Suprapubic skin (tissue), 4 donors: ENCODE data around the gene TUNAR. TPM values are rescaled to one million over a fixed set of nuclear protein-coding genes. Genes with fewer than 3 reads are reported as not detected.

Source experiments
- DNase-seq, 2 donors: peaks; one replicate each; pipeline ENCODE4 v3.0.0-alpha.2; 2019; ENCODE audit warnings: low spot score in 2 of 2
- H3K27ac ChIP-seq: fragments of 200-600 bp; sonication (generic); one replicate; pipeline ENCODE4 v1.5.1; 2019
- H3K27me3 ChIP-seq: fragments of 200-600 bp; sonication (generic); one replicate; pipeline ENCODE4 v1.5.1; 2019
- H3K36me3 ChIP-seq: fragments of 200-600 bp; sonication (generic); one replicate; pipeline ENCODE4 v1.5.1; 2019
- H3K4me1 ChIP-seq: fragments of 200-600 bp; sonication (generic); one replicate; pipeline ENCODE4 v1.5.1; 2019
- H3K4me3 ChIP-seq: fragments of 200-600 bp; sonication (generic); one replicate; pipeline ENCODE4 v1.5.1; 2019; ENCODE audit warnings: mild to moderate bottlenecking
- H3K9me3 ChIP-seq: fragments of 200-600 bp; sonication (generic); one replicate; pipeline ENCODE4 v1.5.1; 2019
- CTCF ChIP-seq, 2 donors: fragments of 200-600 bp in 1 of 2; fragments of 450-650 bp in 1 of 2; sonication (generic) in 1 of 2; IDR thresholded peaks; one replicate each; pipeline ENCODE4 v1.5.1; 2016 to 2019; ENCODE audit warnings: antibody characterized with exemption in 2 of 2, mild to moderate bottlenecking in 1 of 2, moderate library complexity in 1 of 2
- EP300 ChIP-seq: sonication (generic); formaldehyde crosslinking; IDR thresholded peaks from one replicate; pipeline ENCODE4 v1.6.1; 2017; ENCODE audit warnings: antibody characterized with exemption
- POLR2A ChIP-seq, 2 donors: fragments of 450-650 bp; IDR thresholded peaks; one replicate each; pipeline ENCODE4 v1.6.1; 2017; ENCODE audit warnings: antibody characterized with exemption in 2 of 2, mild to moderate bottlenecking in 2 of 2, moderate library complexity in 2 of 2
- POLR2AphosphoS5 ChIP-seq, 3 donors: sonication (generic); formaldehyde crosslinking; IDR thresholded peaks; one replicate each; pipeline ENCODE4 v1.6.1; 2017; ENCODE audit warnings: antibody characterized with exemption in 3 of 3
- WGBS: methylation state at CpG from one replicate; pipeline ENCODE4 v1.1.5; 2018; 5-methylcytosine and 5-hydroxymethylcytosine counted together
- total RNA-seq, 4 donors: library from RNA; depleted of rRNA; stranded (reverse); fragments of >200 nt; gene quantifications; one replicate each; pipeline ENCODE4 v1.1.0, GENCODE V29; 2016

The TUNAR gene
- not detected for total RNA-seq

GRCh38 chr14:95876761-95877538, at the start of gene TUNAR:
TUNAR (plus strand) TSS chr14:95876832.
- no peak for DNase-seq
- H3K4me1 ChIP-seq = peaks cover 16% of the 10 kb centered on the region
- peak in 1 of 2 donors; percentile 5 for TF ChIP-seq CTCF (IDR thresholded peaks at IDR 0.05)
- no peak for TF ChIP-seq POLR2A (IDR thresholded peaks at IDR 0.05)
- H3K27me3 ChIP-seq = peaks cover 86% of the 10 kb centered on the region
- H3K9me3 ChIP-seq = no peaks in the 10 kb centered on the region
- 21% methylated on average over 11 of the region's 70 CpGs for WGBS
- no peaks in the 10 kb centered on the region for H3K36me3 ChIP-seq
- H3K27ac ChIP-seq = no peak within 1 kb of the TSS
- peak within 1 kb of the TSS; percentile 37 for H3K4me3 ChIP-seq

DNA sequence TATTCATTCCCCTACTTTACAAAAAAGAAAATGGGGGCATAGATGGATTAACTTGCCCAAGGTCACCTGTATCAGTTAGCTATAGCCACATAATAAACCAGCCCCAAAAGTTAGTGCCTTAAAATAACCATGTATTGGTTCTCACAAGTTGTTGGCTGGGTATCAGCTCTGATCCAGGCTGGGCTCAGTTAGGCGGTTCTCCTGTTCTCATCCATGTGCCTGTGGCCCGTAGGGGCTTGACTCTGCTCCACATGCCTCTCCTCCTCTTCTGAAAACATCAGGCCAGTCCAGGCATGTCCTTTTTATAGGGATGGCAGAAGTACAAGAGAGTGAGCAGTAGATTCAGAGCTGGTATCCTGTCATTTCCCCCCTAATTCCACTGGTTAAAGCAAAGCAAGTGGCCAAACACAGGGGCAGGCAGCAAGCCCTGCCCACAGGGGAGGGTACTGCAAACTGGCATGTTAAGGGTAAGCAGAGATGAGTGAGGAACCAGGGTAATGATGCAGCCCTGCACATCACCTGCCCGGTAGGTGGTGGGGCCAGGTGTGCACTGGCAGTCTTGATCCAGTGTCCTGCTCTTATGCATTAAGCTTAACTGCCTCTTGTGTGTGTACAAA, 47.9 kb upstream of the TUNAR start:
- no peak overlapping the region for H3K4me3 ChIP-seq
- H3K4me1 ChIP-seq = no peaks in the 10 kb centered on the region
- 74% methylated on average over 3 of the region's 3 CpGs for WGBS
- H3K36me3 ChIP-seq = no peaks in the 10 kb centered on the region
- H3K27ac ChIP-seq = no peak overlapping the region
- H3K27me3 ChIP-seq = peaks cover 11% of the 10 kb centered on the region
- TF ChIP-seq EP300 (no peak), CTCF (IDR thresholded peaks at IDR 0.05) (no peak), POLR2AphosphoS5 (IDR thresholded peaks at IDR 0.05) (no peak), POLR2A (IDR thresholded peaks at IDR 0.05) (no peak)
- no peak for DNase-seq
- H3K9me3 ChIP-seq = no peaks in the 10 kb centered on the region

DNA sequence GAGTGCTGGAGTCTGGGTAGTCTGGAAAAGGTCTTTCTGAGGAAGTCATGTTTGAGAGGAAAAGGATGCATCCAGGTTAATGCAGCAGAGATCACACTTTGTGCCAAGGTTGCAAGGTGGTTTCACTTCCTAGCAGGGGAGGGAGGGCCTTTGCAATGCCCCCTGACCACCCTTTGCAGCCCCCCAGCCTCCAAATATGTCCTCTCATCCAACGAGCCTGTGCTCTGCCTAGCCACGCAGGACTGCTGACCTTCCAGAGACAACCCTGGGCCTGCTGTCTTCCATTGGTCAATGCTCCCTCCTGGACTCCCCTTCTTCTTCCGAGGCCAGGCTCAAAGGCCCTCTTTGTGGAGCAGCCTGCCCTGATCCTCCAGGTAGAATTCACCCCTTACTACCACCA, 47.3 kb upstream of the TUNAR start:
- H3K4me3 ChIP-seq = no peak overlapping the region
- H3K27me3 ChIP-seq = peaks cover 13% of the 10 kb centered on the region
- H3K9me3 ChIP-seq = no peaks in the 10 kb centered on the region
- WGBS = 73% methylated on average over 3 of the region's 3 CpGs
- TF ChIP-seq POLR2A (IDR thresholded peaks at IDR 0.05) = no peak
- TF ChIP-seq CTCF (IDR thresholded peaks at IDR 0.05) = no peak
- no peak for TF ChIP-seq EP300
- TF ChIP-seq POLR2AphosphoS5 (IDR thresholded peaks at IDR 0.05) = no peak
- no peak for DNase-seq
- H3K27ac ChIP-seq = no peak overlapping the region
- no peaks in the 10 kb centered on the region for H3K4me1 ChIP-seq
- no peaks in the 10 kb centered on the region for H3K36me3 ChIP-seq

- TF ChIP-seq POLR2AphosphoS5 (IDR thresholded peaks at IDR 0.05) (no peak), CTCF (IDR thresholded peaks at IDR 0.05) (no peak), POLR2A (IDR thresholded peaks at IDR 0.05) (no peak), EP300 (no peak)
- no peak for DNase-seq
- peaks cover 16% of the 10 kb centered on the region for H3K27me3 ChIP-seq
- no peak overlapping the region for H3K4me3 ChIP-seq
- no peaks in the 10 kb centered on the region for H3K4me1 ChIP-seq
- no peak overlapping the region for H3K27ac ChIP-seq
- WGBS = 70% methylated on average over 2 of the region's 3 CpGs
- no peaks in the 10 kb centered on the region for H3K36me3 ChIP-seq
- H3K9me3 ChIP-seq = no peaks in the 10 kb centered on the region
Observed at GRCh38 chr14:95830386-95830785, 46.2 kb upstream of the TUNAR start.

DNA sequence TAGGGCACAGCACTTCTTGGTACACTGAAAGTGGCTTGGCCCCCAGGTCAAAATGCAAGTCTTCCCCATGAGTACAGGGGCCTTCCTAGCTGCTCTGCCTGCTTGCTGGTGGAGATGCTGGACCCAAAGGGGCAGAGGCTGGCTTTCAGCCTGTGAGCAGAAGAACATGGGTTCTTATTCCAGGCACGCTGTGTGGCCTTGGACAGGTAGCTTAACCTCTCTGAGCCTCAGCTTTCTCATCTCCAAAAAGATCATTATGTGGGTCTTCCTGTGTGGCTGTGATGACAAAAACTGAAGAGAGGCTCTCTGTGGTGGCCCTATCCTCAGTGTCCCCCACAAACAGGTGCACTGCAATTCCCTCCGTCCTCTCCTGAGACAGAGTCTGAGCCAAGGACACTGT, 45.6 kb upstream of the TUNAR start:
- DNase-seq = no peak
- H3K9me3 ChIP-seq = no peaks in the 10 kb centered on the region
- TF ChIP-seq POLR2AphosphoS5 (IDR thresholded peaks at IDR 0.05) (no peak), EP300 (no peak), POLR2A (IDR thresholded peaks at IDR 0.05) (no peak)
- H3K27me3 ChIP-seq = peaks cover 16% of the 10 kb centered on the region
- H3K4me1 ChIP-seq = no peaks in the 10 kb centered on the region
- 96% methylated on average over 2 of the region's 2 CpGs for WGBS
- H3K4me3 ChIP-seq = no peak overlapping the region
- no peaks in the 10 kb centered on the region for H3K36me3 ChIP-seq
- H3K27ac ChIP-seq = no peak overlapping the region
